HEK293 (cell line): ENCODE results near the gene FAM25A.

Experiments
- CTCF ChIA-PET: fragments of 350-600 bp; formaldehyde crosslinking; extraction: SDS; loops from one replicate; lab custom pipeline; 2021; ENCODE audit warnings: antibody characterized with exemption; lab: Yijun Ruan, JAX
- POLR2A ChIA-PET: fragments of 300-600 bp; formaldehyde crosslinking; extraction: SDS; loops from one replicate; lab custom pipeline; 2020; ENCODE audit warnings: antibody characterized with exemption, inconsistent platforms; lab: Yijun Ruan, JAX
- H3K27ac ChIP-seq: fragments of 200-500 bp; sonication (Bioruptor generic); 2 replicates; pipeline ENCODE4 v1.5.1; 2014; ENCODE audit warnings: low read depth, low read length, control low read depth, inconsistent platforms; ENCODE audit errors: extremely low read depth
- H3K36me3 ChIP-seq, 2 experiments: fragments of 200-500 bp in 1 of 2; sonication (Bioruptor generic) in 1 of 2; 1 replicate in 1 of 2; 2 replicates in 1 of 2; pipeline ENCODE4 v1.5.1; 2014 to 2017; ENCODE audit warnings: inconsistent platforms in 2 of 2, low read length in 2 of 2; ENCODE audit not compliant: control insufficient read depth in 2 of 2, insufficient read depth in 1 of 2
- H3K4me1 ChIP-seq: fragments of 200-500 bp; sonication (Bioruptor generic); 2 replicates; pipeline ENCODE4 v1.5.1; 2014; ENCODE audit warnings: mild to moderate bottlenecking, low read length, inconsistent platforms; ENCODE audit not compliant: control insufficient read depth, insufficient read depth
- H3K4me3 ChIP-seq: 2 replicates; pipeline ENCODE4 v1.5.1; 2011; ENCODE audit warnings: low read depth, mild to moderate bottlenecking, control low read depth, low read length, moderate library complexity
- H3K9me3 ChIP-seq: fragments of 200-500 bp; sonication (Bioruptor generic); 2 replicates; pipeline ENCODE4 v1.5.1; 2014; ENCODE audit warnings: low read depth, low read length, inconsistent platforms; ENCODE audit not compliant: control insufficient read depth, insufficient read depth
- GLIS2 ChIP-seq: fragments of 450-650 bp; formaldehyde crosslinking; IDR thresholded peaks from 2 replicates; pipeline ENCODE4 v1.5.1; 2016; ENCODE audit warnings: missing biosample characterization, missing genetic modification characterization
- MEIS1 ChIP-seq: sonication (generic); formaldehyde crosslinking; IDR thresholded peaks from 2 replicates; pipeline ENCODE4 v1.8.1; 2022; ENCODE audit warnings: missing genetic modification reagents, mild to moderate bottlenecking, borderline replicate concordance
- ZNF302 ChIP-seq: fragments of 450-650 bp; formaldehyde crosslinking; IDR thresholded peaks from 2 replicates; pipeline ENCODE4 v1.5.1; 2016; ENCODE audit warnings: missing biosample characterization, missing genetic modification characterization, low read depth
- ZNF473 ChIP-seq: fragments of 450-650 bp; formaldehyde crosslinking; IDR thresholded peaks from 2 replicates; pipeline ENCODE4 v1.5.1; 2017; ENCODE audit warnings: missing biosample characterization, missing genetic modification characterization
- ZNF610 ChIP-seq: fragments of 450-650 bp; formaldehyde crosslinking; IDR thresholded peaks from 2 replicates; pipeline ENCODE4 v1.5.1; 2016; ENCODE audit warnings: missing biosample characterization, missing genetic modification characterization, borderline replicate concordance
- ZNF654 ChIP-seq: fragments of 450-650 bp; formaldehyde crosslinking; IDR thresholded peaks from 2 replicates; pipeline ENCODE4 v1.5.1; 2016; ENCODE audit warnings: low read depth, missing biosample characterization, missing genetic modification characterization
- TF ChIP-seq, protein P1 (sequence below): fragments of 450-650 bp; formaldehyde crosslinking; IDR thresholded peaks from 2 replicates; pipeline ENCODE4 v1.5.1; 2016; ENCODE audit warnings: missing biosample characterization, missing genetic modification characterization
- TF ChIP-seq, protein P2 (sequence below): fragments of 450-650 bp; formaldehyde crosslinking; IDR thresholded peaks from 2 replicates; pipeline ENCODE4 v1.5.1; 2016; ENCODE audit warnings: missing biosample characterization, missing genetic modification characterization
- TF ChIP-seq, protein P3 (sequence below): fragments of 450-650 bp; formaldehyde crosslinking; IDR thresholded peaks from 2 replicates; pipeline ENCODE4 v1.5.0; 2017; ENCODE audit warnings: missing biosample characterization, missing genetic modification characterization, borderline replicate concordance
- TF ChIP-seq, protein P4 (sequence below): fragments of 450-650 bp; formaldehyde crosslinking; IDR thresholded peaks from 2 replicates; pipeline ENCODE4; 2016; ENCODE audit warnings: missing biosample characterization, missing genetic modification characterization

FAM25A gene

DNA sequence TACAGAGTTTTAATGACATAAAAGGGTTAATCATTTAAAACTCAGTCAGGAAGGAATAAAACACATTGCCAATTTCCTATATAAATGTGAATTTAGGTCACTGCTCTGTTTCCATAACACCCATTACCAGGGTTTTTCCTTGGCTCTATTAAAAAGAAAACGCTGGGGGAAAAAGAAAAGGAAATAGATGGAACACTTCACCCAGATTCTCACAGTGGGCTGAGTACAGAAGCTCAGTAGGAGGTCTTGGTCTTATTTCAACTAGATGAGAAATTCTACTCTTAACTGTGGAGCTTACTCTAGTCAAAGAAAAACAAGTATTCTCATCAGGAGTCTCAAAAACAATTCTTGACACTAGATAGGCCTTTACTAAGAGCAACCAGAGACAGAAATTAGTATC, 38.1 kb downstream of the FAM25A start:
- POLR2A ChIA-PET, result no interaction called here
- no peaks in the 10 kb centered on the region for H3K4me1 ChIP-seq

DNA sequence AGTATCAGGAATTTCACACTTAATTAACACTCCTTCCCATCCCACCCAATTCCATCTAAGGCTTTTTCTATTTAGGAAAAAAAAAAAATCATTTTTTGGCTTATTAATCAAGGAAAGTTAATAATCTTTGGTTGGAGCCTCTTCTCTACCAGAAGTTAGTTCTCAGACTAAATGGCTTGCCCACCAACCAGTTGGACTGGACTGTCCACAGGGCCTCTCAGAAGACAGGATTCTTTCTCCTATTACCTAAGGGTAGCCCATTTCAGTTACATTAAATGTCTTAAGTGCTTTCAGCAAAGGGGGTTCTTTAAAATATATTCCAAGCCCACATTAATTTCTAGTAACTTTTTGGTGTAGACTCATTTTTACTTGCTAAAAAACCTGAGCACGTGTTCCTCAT, 39.3 kb downstream of the FAM25A start:
- peaks cover 53 to 81% of the 10 kb centered on the region in 2 experiments for H3K36me3 ChIP-seq
- CTCF ChIA-PET, result no interaction called here
- TF ChIP-seq, protein P1, sequence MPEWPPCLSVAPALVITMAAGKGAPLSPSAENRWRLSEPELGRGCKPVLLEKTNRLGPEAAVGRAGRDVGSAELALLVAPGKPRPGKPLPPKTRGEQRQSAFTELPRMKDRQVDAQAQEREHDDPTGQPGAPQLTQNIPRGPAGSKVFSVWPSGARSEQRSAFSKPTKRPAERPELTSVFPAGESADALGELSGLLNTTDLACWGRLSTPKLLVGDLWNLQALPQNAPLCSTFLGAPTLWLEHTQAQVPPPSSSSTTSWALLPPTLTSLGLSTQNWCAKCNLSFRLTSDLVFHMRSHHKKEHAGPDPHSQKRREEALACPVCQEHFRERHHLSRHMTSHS, result no peak
- no peak for TF ChIP-seq ZNF610 (tag by site-specific recombination)
- TF ChIP-seq, protein P2, sequence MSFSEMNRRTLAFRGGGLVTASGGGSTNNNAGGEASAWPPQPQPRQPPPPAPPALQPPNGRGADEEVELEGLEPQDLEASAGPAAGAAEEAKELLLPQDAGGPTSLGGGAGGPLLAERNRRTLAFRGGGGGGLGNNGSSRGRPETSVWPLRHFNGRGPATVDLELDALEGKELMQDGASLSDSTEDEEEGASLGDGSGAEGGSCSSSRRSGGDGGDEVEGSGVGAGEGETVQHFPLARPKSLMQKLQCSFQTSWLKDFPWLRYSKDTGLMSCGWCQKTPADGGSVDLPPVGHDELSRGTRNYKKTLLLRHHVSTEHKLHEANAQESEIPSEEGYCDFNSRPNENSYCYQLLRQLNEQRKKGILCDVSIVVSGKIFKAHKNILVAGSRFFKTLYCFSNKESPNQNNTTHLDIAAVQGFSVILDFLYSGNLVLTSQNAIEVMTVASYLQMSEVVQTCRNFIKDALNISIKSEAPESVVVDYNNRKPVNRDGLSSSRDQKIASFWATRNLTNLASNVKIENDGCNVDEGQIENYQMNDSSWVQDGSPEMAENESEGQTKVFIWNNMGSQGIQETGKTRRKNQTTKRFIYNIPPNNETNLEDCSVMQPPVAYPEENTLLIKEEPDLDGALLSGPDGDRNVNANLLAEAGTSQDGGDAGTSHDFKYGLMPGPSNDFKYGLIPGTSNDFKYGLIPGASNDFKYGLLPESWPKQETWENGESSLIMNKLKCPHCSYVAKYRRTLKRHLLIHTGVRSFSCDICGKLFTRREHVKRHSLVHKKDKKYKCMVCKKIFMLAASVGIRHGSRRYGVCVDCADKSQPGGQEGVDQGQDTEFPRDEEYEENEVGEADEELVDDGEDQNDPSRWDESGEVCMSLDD (tag by site-specific recombination), result no peak

More for the DNA sequence above, 38.1 kb downstream of the FAM25A start:
- Histone ChIP-seq H3K4me3 (no peak overlapping the region), H3K27ac (no peak overlapping the region), H3K36me3 (peaks cover 44 to 88% of the 10 kb centered on the region in 2 experiments), H3K9me3 (no peaks in the 10 kb centered on the region)
- CTCF ChIA-PET, result no interaction called here
- TF ChIP-seq GLIS2 (tag by site-specific recombination) (no peak), ZNF473 (tag by site-specific recombination) (no peak), ZNF654 (tag by site-specific recombination) (no peak), MEIS1 (CRISPR knock-in tag) (no peak), ZNF302 (tag by site-specific recombination) (no peak)
- TF ChIP-seq, protein P3, sequence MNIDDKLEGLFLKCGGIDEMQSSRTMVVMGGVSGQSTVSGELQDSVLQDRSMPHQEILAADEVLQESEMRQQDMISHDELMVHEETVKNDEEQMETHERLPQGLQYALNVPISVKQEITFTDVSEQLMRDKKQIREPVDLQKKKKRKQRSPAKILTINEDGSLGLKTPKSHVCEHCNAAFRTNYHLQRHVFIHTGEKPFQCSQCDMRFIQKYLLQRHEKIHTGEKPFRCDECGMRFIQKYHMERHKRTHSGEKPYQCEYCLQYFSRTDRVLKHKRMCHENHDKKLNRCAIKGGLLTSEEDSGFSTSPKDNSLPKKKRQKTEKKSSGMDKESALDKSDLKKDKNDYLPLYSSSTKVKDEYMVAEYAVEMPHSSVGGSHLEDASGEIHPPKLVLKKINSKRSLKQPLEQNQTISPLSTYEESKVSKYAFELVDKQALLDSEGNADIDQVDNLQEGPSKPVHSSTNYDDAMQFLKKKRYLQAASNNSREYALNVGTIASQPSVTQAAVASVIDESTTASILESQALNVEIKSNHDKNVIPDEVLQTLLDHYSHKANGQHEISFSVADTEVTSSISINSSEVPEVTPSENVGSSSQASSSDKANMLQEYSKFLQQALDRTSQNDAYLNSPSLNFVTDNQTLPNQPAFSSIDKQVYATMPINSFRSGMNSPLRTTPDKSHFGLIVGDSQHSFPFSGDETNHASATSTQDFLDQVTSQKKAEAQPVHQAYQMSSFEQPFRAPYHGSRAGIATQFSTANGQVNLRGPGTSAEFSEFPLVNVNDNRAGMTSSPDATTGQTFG (tag by site-specific recombination), result no peak
- TF ChIP-seq, protein P4, sequence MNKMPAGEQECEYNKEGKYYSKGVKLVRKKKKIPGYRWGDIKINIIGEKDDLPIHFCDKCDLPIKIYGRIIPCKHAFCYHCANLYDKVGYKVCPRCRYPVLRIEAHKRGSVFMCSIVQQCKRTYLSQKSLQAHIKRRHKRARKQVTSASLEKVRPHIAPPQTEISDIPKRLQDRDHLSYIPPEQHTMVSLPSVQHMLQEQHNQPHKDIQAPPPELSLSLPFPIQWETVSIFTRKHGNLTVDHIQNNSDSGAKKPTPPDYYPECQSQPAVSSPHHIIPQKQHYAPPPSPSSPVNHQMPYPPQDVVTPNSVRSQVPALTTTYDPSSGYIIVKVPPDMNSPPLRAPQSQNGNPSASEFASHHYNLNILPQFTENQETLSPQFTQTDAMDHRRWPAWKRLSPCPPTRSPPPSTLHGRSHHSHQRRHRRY, result no peak
- TF ChIP-seq, protein P2 (tag by site-specific recombination), result no peak

More for the DNA sequence above, 39.3 kb downstream of the FAM25A start:
- no peaks in the 10 kb centered on the region for H3K9me3 ChIP-seq
- no peak overlapping the region for H3K27ac ChIP-seq
- no peak overlapping the region for H3K4me3 ChIP-seq
- POLR2A ChIA-PET, result no interaction called here
- H3K4me1 ChIP-seq, result no peaks in the 10 kb centered on the region
